Activated CD4-positive, alpha-beta memory T cell treated with anti-CD3 and anti-CD28 coated beads for 36 hours (primary cell): ENCODE data around the gene TANK. TPM values are rescaled to one million over a fixed set of nuclear protein-coding genes. Genes with fewer than 3 reads are reported as not detected.
"Not testable (repeated sequence)": the region's sequence is repeated elsewhere in the genome, so short reads cannot be mapped to it uniquely, and the experiment has no call there.

Experiments
- CTCF ChIA-PET: fragments of 350-600 bp; sonication (Branson Sonifier 250); formaldehyde crosslinking; loops from one replicate; lab custom pipeline; 2021; ENCODE audit warnings: antibody characterized with exemption, inconsistent platforms; lab: Charles Lee
- POLR2A ChIA-PET: fragments of 350-600 bp; sonication (Branson Sonifier 250); formaldehyde crosslinking; loops from one replicate; lab custom pipeline; 2021; ENCODE audit warnings: antibody characterized with exemption; lab: Charles Lee
- DNase-seq: peaks from one replicate; pipeline ENCODE4 v3.0.0-alpha.2; 2020
- H3K27ac Mint-ChIP-seq: one replicate; pipeline ENCODE4 v1.8.0; 2021; ENCODE audit warnings: mixed read lengths
- H3K27me3 Mint-ChIP-seq: one replicate; pipeline ENCODE4 v1.8.0; 2021; ENCODE audit warnings: mixed read lengths
- H3K36me3 Mint-ChIP-seq: one replicate; pipeline ENCODE4 v1.8.0; 2021; ENCODE audit warnings: mixed read lengths
- H3K4me1 Mint-ChIP-seq: one replicate; pipeline ENCODE4 v1.8.0; 2021; ENCODE audit warnings: low read depth, mixed read lengths
- H3K4me3 Mint-ChIP-seq: one replicate; pipeline ENCODE4 v1.8.0; 2021; ENCODE audit warnings: mild to moderate bottlenecking, mixed read lengths
- H3K9me3 Mint-ChIP-seq: one replicate; pipeline ENCODE4 v1.8.0; 2021; ENCODE audit warnings: mixed read lengths
- intact Hi-C: fragments of 100-400 bp; cut with micrococcal nuclease; formaldehyde crosslinking; loops from one replicate; pipeline ENCODE4 v1.15.1; 2023
- total RNA-seq, 2 experiments: library from RNA; stranded (reverse); gene quantifications; one replicate each; pipeline ENCODE4 v1.2.3, GENCODE V29; 2021

The TANK gene
- total RNA-seq, 2 experiments from 2014 or later: 71.4 to 74.1 TPM

DNA sequence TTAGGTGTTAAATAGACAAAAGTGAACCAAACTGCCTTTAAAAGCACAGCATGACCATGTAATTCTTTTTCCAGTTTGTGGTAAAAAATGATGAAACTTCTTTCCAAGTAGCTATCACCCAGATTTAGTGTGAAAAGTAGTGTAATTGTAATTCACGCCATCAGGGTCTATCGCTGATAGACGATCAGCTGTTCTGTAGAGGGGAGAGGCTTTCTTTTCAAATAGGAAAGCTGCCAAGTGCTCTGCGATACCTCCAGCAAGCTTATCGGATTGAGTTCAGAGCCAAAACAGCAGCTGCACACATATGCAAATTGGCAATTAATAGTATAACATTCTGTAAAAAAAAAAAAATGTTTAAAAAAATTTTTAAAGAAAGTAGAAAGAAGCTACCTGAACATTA lies 86.1 kb downstream of the TANK start:
- ChIA-PET POLR2A (interaction anchor here (0.7 to 1.0 kb wide), 2 partner anchors 9 to 16 kb away, joined by 3 to 5 read pairs; no protein-coding TSS in a partner anchor), CTCF (interaction anchor here (0.6 to 1.3 kb wide), 4 partner anchors 20 to 110 kb away, joined by 3 to 8 read pairs (median 4); no protein-coding TSS in a partner anchor)
- peak overlapping the region; percentile 84 for H3K4me3 Mint-ChIP-seq
- peaks cover 6% of the 10 kb centered on the region for H3K36me3 Mint-ChIP-seq
- no peaks in the 10 kb centered on the region for H3K27me3 Mint-ChIP-seq
- intact Hi-C loops: loop anchor here (10.0 kb wide), 1 partner anchor 809 kb away; no protein-coding TSS in a partner anchor
- H3K4me1 Mint-ChIP-seq: peaks cover 51% of the 10 kb centered on the region
- no peak overlapping the region for H3K27ac Mint-ChIP-seq
- H3K9me3 Mint-ChIP-seq: no peaks in the 10 kb centered on the region
- no peak for DNase-seq

DNA sequence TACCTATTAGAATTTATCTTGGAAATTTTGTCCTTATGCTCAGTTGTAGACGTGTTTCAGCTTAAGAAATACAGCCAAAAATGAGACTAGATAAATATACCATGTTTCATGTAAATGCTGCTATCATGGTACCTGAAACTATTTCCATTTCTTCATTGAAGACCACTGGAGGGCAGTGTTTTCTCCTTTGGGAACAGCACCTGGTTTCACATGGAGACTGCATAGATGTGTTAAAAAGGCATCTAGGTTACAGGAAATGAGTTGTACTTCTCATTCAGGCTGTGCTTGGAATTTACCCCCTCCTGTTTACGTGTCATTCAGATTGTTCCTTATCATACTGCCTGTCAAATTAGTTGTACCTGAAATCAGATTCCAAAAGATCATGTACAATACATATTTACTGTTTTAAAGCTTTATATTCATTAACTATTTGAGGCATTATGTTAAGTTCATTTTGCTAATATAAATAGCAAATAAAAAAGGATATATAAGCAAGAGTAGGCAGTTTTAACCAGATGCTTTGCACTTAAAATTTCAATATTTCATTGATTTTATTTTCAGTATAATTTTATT lies 90.7 kb downstream of the TANK start:
- peaks cover 2% of the 10 kb centered on the region for H3K36me3 Mint-ChIP-seq
- H3K27ac Mint-ChIP-seq: no peak overlapping the region
- no peaks in the 10 kb centered on the region for H3K27me3 Mint-ChIP-seq
- ChIA-PET CTCF (interaction anchor here (0.7 to 2.4 kb wide), 9 partner anchors 9 to 95 kb away, joined by 3 to 10 read pairs (median 3); no protein-coding TSS in a partner anchor), POLR2A (interaction anchor here (2.3 kb wide), 1 partner anchor 13 kb away, joined by 6 read pairs; no protein-coding TSS in a partner anchor)
- intact Hi-C loops: loop anchor here (1.0 kb wide), 1 partner anchor 22 kb away; no protein-coding TSS in a partner anchor
- DNase-seq: no peak
- peaks cover 20% of the 10 kb centered on the region for H3K4me1 Mint-ChIP-seq
- no peaks in the 10 kb centered on the region for H3K9me3 Mint-ChIP-seq
- H3K4me3 Mint-ChIP-seq: no peak overlapping the region

GRCh38 chr2:161257123-161257952 lies 97.1 kb downstream of the TANK start:
- Mint-ChIP-seq H3K36me3 (no peaks in the 10 kb centered on the region), H3K27ac (no peak overlapping the region), H3K9me3 (no peaks in the 10 kb centered on the region), H3K4me3 (no peak overlapping the region), H3K4me1 (no peaks in the 10 kb centered on the region), H3K27me3 (no peaks in the 10 kb centered on the region)
- intact Hi-C loops: no loop called here
- POLR2A ChIA-PET: no interaction called here
- CTCF ChIA-PET: no interaction called here
- DNase-seq: no peak

- H3K27ac Mint-ChIP-seq: no peak overlapping the region
- intact Hi-C loops: no loop called here
These were observed 105.6 kb downstream of the TANK start for GRCh38 chr2:161265874-161266273.

GRCh38 chr2:161269111-161269510 lies 108.9 kb downstream of the TANK start:
- no peaks in the 10 kb centered on the region for H3K9me3 Mint-ChIP-seq
- CTCF ChIA-PET: interaction anchor here (2.1 kb wide), 1 partner anchor 45 kb away, joined by 10 read pairs; no protein-coding TSS in a partner anchor

More at GRCh38 chr2:161265874-161266273, 105.6 kb downstream of the TANK start:
- ChIA-PET POLR2A (interaction anchor here (0.6 kb wide), 2 partner anchors 18 to 676 kb away, joined by 3 read pairs; no protein-coding TSS in a partner anchor), CTCF (interaction anchor here (0.6 to 2.5 kb wide), 4 partner anchors 9 to 43 kb away, joined by 3 to 8 read pairs (median 6); no protein-coding TSS in a partner anchor)
- DNase-seq: no peak
- peaks cover 5% of the 10 kb centered on the region for H3K27me3 Mint-ChIP-seq
- H3K36me3 Mint-ChIP-seq: no peaks in the 10 kb centered on the region
- no peaks in the 10 kb centered on the region for H3K4me1 Mint-ChIP-seq
- no peaks in the 10 kb centered on the region for H3K9me3 Mint-ChIP-seq
- H3K4me3 Mint-ChIP-seq: no peak overlapping the region

DNA sequence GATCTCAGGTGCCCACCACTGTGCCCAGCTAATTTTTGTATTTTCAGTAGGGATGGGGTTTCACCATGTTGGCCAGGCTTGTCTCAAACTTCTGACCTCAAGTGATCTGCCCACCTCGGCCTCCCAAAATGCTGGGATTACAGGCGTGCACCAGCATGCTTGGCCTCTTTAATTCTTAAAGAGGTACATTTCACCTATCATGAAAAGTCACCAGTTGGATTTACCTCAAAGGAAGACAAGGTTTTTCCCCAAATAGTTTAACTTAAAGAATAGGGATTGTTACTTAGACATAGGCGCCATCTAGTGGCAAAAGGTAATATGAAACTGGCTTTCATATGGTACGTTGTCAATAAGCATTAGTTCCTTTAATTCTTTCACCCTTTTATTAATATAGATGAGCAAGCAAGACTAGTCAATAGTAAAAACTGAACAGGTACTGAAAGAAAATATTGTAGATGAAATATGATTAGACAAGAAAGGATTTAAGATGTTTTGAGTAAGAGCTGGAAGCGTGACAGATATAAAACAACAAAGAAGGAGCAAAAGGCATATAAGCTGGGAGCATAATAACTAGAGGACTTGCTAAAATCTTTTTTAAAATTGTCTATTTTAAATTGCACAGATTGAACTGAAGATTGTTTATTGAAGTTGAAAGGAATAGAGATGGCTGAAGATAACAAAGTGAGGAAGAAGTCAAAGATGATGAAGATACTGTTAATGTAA lies 113.0 kb downstream of the TANK start:
- ChIA-PET POLR2A (no interaction called here), CTCF (interaction anchor here (0.6 to 4.3 kb wide), 27 partner anchors 9 to 1163 kb away, joined by 3 to 56 read pairs (median 3); partner anchors contain the start of gene PSMD14)
- Mint-ChIP-seq H3K9me3 (no peaks in the 10 kb centered on the region), H3K4me1 (no peaks in the 10 kb centered on the region), H3K27me3 (no peaks in the 10 kb centered on the region), H3K27ac (no peak overlapping the region), H3K36me3 (no peaks in the 10 kb centered on the region), H3K4me3 (no peak overlapping the region)
- intact Hi-C loops: loop anchor here (1.0 to 5.0 kb wide), 5 partner anchors 22 to 1161 kb away; no protein-coding TSS in a partner anchor
- no peak for DNase-seq

More at GRCh38 chr2:161269111-161269510, 108.9 kb downstream of the TANK start:
- POLR2A ChIA-PET: interaction anchor here (0.6 kb wide), 1 partner anchor 751 kb away, joined by 3 read pairs; no protein-coding TSS in a partner anchor
- Mint-ChIP-seq H3K4me1 (no peaks in the 10 kb centered on the region), H3K36me3 (no peaks in the 10 kb centered on the region), H3K4me3 (no peak overlapping the region), H3K27me3 (peaks cover 5% of the 10 kb centered on the region), H3K27ac (no peak overlapping the region)
- intact Hi-C loops: no loop called here
- DNase-seq: no peak

DNA sequence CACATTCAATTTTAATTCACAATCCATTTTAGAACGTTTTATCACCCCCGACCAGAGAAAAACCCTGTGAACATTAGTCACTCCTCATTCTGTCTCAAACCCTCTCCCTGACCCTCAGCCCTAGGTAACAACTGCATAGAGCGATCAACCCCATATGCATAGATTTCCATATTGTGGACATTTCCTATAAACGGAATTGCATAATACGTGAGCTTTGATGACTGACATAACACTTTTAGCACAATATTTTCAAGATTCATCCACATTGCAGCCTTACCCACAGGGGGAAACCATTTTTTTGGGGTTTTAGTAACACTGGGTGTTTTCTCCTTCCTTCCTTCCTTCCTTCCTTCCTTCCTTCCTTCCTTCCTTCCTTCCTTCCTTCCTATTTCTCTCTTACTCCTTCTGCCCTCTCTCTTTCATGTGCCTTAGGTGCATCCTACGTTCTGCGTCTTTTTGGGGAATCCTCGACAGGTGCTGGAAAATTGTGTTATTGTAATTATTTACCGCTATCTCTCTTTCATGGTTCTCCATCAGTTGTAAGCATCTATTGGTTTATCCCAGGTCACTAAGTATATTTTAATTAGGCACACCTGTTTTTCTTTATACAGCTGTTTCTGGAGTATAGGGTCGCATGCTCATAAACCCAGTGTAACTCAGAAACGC lies 118.5 kb downstream of the TANK start:
- H3K27ac Mint-ChIP-seq, intact Hi-C loops, H3K4me3 Mint-ChIP-seq, H3K4me1 Mint-ChIP-seq, CTCF ChIA-PET, POLR2A ChIA-PET, DNase-seq, H3K27me3 Mint-ChIP-seq, H3K9me3 Mint-ChIP-seq, H3K36me3 Mint-ChIP-seq: not testable (repeated sequence)

GRCh38 chr2:161279230-161279815 lies 119.1 kb downstream of the TANK start:
- H3K27ac Mint-ChIP-seq, H3K4me3 Mint-ChIP-seq, H3K9me3 Mint-ChIP-seq, POLR2A ChIA-PET, intact Hi-C loops, H3K27me3 Mint-ChIP-seq, H3K36me3 Mint-ChIP-seq, DNase-seq, H3K4me1 Mint-ChIP-seq, CTCF ChIA-PET: not testable (repeated sequence)

DNA sequence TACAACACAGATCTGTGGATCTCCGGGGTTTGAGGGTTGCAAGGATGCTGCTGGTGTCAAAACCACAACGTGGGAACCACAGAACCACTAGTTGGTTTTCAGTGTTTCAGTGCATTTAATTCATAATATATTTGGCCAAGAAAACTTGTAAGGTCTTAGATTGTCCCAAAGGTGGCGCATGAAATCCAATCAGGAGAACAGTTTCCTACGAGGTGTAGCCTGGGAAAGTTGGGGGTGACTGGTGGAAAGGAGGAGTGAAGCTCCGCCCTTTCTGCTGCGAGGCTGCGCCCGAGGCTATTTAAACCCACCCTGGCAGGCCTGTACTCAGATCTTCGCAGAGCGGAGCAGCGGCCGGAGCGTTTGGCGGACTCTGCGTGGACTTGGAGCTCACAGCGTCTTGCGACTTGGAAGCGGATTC lies 120.7 kb downstream of the TANK start:
- H3K9me3 Mint-ChIP-seq, H3K4me1 Mint-ChIP-seq, H3K4me3 Mint-ChIP-seq, H3K36me3 Mint-ChIP-seq, H3K27ac Mint-ChIP-seq, POLR2A ChIA-PET, intact Hi-C loops, H3K27me3 Mint-ChIP-seq, CTCF ChIA-PET: not testable (repeated sequence)
- peak; percentile 48 for DNase-seq

GRCh38 chr2:161281615-161282310 lies 121.5 kb downstream of the TANK start:
- DNase-seq, CTCF ChIA-PET, POLR2A ChIA-PET, H3K27ac Mint-ChIP-seq, H3K4me1 Mint-ChIP-seq, intact Hi-C loops, H3K9me3 Mint-ChIP-seq, H3K27me3 Mint-ChIP-seq, H3K36me3 Mint-ChIP-seq, H3K4me3 Mint-ChIP-seq: not testable (repeated sequence)

GRCh38 chr2:161282311-161282644 lies 122.0 kb downstream of the TANK start:
- DNase-seq, H3K27ac Mint-ChIP-seq, H3K4me3 Mint-ChIP-seq, POLR2A ChIA-PET, H3K36me3 Mint-ChIP-seq, H3K27me3 Mint-ChIP-seq, H3K4me1 Mint-ChIP-seq, intact Hi-C loops, CTCF ChIA-PET, H3K9me3 Mint-ChIP-seq: not testable (repeated sequence)
